Muscle of back (tissue), 13 donors: ENCODE results near the gene ACAA2. TPM values are rescaled to one million over a fixed set of nuclear protein-coding genes. Genes with fewer than 3 reads are reported as not detected.

Experiments used
- DNase-seq, 3 donors: peaks; one replicate each; pipeline versions ENCODE4 v3.0.0 to v3.0.0-alpha.2; 2013
- long read RNA-seq, 9 donors: transcript quantifications; one replicate each; lab custom pipeline, GENCODE V29; 2026
- polyA plus RNA-seq, 10 donors: library from polyadenylated mRNA; unstranded; fragments of 120-200 nt; gene quantifications; one replicate each; pipeline ENCODE4 v1.2.1, GENCODE V29; 2013; ENCODE audit not compliant: insufficient read length in 10 of 10

Gene ACAA2, protein sequence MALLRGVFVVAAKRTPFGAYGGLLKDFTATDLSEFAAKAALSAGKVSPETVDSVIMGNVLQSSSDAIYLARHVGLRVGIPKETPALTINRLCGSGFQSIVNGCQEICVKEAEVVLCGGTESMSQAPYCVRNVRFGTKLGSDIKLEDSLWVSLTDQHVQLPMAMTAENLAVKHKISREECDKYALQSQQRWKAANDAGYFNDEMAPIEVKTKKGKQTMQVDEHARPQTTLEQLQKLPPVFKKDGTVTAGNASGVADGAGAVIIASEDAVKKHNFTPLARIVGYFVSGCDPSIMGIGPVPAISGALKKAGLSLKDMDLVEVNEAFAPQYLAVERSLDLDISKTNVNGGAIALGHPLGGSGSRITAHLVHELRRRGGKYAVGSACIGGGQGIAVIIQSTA
- polyA plus RNA-seq: 10 to 100 TPM; 62.7 to 83.2 (median 77.2) TPM
- long read RNA-seq, donor 1, transcript ACAA2-201 (10 exons, 3,350 nt): major isoform, 24 of 61 reads
- long read RNA-seq, donor 1, partial matches to known transcripts: 35 of 61 reads
- long read RNA-seq, donor 1, other reads (novel, unspliced or antisense): 0 of 61 reads
- long read RNA-seq, donor 2, transcript ACAA2-201 (10 exons, 3,350 nt): major isoform, 14 of 50 reads
- long read RNA-seq, donor 2, partial matches to known transcripts: 32 of 50 reads
- long read RNA-seq, donor 2, other reads (novel, unspliced or antisense): 0 of 50 reads
- long read RNA-seq, donor 3, partial matches to known transcripts: 0 of 1 reads
- long read RNA-seq, donor 3, other reads (novel, unspliced or antisense): 0 of 1 reads
- long read RNA-seq, donor 4, transcript ACAA2-201 (10 exons, 3,350 nt): major isoform, 11 of 40 reads
- long read RNA-seq, donor 4, partial matches to known transcripts: 26 of 40 reads
- long read RNA-seq, donor 4, other reads (novel, unspliced or antisense): 0 of 40 reads
- long read RNA-seq, donor 5, transcript ACAA2-201 (10 exons, 3,350 nt): major isoform, 17 of 50 reads
- long read RNA-seq, donor 5, partial matches to known transcripts: 29 of 50 reads
- long read RNA-seq, donor 5, other reads (novel, unspliced or antisense): 0 of 50 reads
- long read RNA-seq, donor 6, transcript ACAA2-207 (2 exons, 1,850 nt): minor isoform, 5 of 96 reads
- long read RNA-seq, donor 6, transcript ACAA2-201 (10 exons, 3,350 nt): major isoform, 21 of 96 reads
- long read RNA-seq, donor 6, partial matches to known transcripts: 63 of 96 reads
- long read RNA-seq, donor 6, other reads (novel, unspliced or antisense): 5 of 96 reads
- long read RNA-seq, donor 7, transcript ACAA2-201 (10 exons, 3,350 nt): major isoform, 9 of 52 reads
- long read RNA-seq, donor 7, partial matches to known transcripts: 34 of 52 reads
- long read RNA-seq, donor 7, other reads (novel, unspliced or antisense): 5 of 52 reads
- long read RNA-seq, donor 8, partial matches to known transcripts: 36 of 40 reads
- long read RNA-seq, donor 8, other reads (novel, unspliced or antisense): 0 of 40 reads
- long read RNA-seq, donor 9, partial matches to known transcripts: 5 of 9 reads
- long read RNA-seq, donor 9, other reads (novel, unspliced or antisense): 0 of 9 reads

DNA sequence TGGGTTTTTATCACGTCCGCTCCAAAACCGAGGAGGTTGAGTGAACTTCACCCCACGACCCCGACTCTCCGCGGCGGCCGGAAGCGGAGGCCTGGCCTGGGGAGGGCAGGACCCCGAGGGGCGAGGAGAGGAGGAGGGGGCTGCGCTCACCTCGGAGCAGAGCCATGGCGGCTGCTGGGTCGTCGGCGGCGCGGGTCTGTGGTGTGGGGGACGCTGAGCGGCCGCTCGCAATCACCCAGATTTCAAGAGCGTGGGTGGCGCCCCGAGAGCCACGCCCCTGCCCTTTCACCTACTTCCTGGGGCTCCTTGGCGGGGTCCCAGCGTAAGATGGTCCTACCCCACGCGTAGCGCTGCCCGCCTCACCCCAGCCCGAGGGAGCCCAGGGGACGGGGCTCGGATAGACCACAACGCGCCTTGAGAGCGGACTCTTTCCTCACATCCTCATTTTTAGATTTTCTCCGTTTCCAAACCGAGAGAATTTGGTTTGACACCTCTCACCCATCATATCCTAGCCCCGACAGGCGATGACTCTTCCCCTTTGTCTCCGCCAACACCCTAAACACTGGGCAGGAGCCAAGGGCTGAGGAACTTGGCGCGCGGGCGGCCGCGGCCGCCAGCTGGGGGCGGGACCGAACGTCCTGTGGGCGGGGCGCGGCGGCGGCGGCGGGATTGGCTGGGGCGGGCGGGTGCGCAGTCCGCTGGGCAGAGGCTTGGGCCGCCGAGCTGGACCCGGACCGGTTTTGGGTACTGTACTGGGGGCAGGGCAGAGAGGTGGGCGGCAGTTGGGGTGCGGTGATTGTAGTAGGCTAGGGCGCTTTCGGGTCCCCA, at the start of gene ACAA2:
Gene ACAA2 (minus strand): TSS at position 215 of the 828 bp plus-strand sequence. CDS start 49 bp downstream, at position 166.
- DNase-seq: peak; percentile 91 to 94 (median 92)

DNA sequence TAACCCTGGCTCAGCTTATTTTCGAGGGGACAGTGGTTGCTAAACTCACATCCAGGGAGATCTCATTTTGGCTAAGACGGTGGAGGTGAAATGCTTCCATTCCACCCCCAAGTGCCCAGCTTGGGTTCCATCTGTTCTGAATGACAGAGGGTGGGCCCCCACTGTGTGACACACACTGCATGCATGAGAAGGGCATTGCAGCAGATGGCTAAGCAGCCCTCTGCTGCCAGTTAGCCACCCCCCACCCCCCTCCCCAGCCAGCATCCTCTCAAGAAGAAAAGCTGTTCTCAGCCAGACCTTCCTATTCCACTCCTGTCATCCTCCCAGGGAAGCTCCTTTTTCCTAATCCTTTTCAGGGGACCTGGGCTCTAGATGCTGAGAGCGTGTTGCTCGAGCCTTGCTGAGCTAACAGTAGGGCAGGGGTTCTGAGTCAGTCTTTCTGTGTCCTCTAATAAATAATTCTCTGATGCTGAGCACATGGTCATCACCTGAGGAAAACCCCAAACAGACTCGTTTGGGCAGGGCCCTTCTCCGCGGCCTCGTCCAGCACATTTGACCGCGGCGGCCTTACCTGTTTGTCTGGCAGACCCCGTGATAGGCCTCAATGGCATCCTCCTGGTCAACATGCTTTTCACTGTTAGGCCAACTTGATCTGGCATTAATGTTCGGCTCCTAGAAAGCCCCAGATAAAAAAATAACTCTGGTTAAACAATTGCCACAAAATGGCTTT, 49.5 kb upstream of the ACAA2 start:
- no peak for DNase-seq

DNA sequence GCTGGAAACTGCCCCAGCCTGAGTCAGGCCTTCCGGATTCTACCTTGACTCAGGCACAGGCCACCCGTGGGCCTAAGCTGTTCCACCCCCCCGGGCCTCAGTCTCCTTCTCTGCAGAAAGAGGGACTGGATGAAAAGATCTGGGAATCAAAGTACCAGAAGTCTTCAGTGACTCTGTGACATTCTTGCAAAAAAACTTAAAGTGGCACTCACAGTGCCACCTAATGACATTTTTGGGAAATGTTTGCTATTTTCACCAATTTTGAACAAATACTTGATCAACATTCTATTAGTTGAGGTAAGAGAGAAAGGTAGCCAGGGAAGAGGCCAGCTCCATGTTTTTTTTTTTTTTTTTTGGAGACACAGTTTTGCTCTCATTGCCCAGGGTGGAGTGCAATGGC, 48.3 kb upstream of the ACAA2 start:
- peak in 1 of 3 donors; percentile 22 for DNase-seq

DNA sequence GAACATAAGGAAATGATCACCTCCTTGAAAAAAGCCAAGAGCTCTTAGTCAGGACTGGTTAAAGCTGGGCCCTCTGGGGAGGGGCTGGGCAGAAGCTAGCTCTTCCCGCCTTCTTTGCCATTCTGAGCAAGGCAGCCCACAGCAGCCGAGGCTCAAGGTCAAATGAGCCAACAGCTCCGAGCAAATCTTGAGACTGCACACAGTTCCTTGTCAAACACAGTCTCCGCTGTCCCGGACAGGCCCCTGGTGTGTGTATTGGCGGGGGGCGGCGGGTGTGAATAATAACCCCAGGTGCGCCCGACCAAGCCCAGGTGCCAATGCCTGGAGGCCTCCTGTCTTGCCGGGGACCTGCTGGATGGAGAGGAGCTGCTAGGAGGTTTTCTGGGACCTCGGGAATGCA, 46.4 kb upstream of the ACAA2 start:
- DNase-seq: no peak

DNA sequence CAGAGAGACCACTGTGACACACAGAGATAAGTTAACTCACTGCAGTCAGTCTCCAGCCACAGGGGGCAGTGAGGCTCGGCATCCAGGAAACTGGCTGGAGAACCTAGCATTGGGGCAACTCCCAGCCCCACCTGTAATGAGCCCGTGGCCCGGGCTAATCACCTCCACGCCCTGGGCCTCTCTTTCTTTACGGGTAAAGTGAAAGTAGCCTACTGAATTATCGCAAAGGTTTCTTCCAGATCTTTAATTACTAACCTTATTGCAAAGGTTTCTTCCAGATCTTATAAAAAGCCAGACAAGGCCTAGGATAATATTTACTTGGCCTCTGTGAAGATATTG, 45.7 kb upstream of the ACAA2 start:
- DNase-seq: no peak

DNA sequence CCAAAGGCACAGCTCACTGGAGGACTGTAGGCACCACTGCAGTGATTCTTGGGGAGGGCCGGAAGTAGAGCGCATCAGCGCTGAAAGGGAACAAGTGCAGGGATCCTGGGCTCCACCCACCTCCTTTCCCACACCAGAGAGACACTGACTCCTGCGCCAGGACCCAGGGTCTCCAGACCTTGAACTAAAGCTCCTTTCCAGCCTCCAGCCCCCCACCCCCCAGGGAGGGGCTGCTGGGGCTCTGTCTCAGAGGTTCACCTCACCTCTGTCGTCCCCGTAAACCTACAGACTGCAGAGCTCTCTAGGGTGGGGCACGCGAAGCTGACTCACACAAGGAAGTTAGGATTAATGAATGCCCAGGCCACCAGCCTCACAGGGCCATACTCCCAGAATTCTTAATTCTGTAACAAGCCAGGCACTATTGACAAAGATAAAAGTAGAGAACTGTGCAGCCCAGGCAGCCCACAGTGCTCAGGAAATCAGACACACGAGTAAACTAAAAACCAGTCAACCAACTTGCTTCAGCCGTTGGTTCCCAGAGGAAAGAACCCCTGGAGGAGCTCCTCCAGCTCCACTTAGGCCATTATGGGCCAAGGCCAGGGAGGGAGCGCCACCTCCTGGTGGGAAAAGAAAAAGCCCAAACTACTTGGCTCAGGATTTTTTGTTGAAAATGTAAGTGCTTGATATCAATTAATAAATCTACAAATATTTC, 45.1 kb upstream of the ACAA2 start:
- DNase-seq: peak; percentile 42 to 73 (median 65)

DNA sequence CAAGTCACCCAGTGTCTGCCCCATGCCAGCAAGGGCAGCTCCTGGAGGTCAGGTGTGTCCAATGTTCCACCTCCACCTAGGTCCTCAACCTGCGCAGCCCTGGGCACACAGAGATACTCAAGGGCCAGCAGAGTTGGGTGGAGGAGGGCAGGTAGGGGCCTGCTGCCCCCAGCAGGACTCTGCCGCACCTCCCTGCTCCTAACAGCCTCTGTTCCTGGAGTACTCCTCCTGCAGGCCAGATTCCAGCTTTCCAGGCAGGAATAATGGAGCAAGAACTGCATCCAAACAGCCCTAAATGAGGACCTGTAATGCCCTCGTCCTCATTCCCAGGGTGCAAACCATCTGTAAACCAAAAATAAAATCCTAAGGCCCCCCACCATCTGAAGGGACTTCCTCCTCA, 44.4 kb upstream of the ACAA2 start:
- DNase-seq: no peak

DNA sequence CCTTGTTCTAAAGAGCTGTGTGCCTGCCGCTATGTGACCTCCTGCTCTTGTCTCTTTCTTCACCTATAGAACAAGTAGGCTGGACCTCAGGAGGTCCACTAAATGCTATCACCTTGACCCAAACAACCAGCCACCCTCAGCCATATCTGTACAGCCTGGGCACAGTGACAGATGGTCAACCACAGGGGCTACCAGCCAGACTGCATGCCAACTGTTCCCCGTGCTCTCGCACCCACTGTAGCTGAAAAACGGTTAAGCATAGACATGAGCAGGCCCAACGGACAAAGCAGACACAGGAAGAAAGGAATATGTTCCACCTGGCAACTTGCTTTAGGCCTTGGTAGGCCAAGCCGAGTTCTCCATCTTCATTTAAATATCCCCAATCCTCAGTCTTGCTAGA, 43.2 kb upstream of the ACAA2 start:
- DNase-seq: no peak

DNA sequence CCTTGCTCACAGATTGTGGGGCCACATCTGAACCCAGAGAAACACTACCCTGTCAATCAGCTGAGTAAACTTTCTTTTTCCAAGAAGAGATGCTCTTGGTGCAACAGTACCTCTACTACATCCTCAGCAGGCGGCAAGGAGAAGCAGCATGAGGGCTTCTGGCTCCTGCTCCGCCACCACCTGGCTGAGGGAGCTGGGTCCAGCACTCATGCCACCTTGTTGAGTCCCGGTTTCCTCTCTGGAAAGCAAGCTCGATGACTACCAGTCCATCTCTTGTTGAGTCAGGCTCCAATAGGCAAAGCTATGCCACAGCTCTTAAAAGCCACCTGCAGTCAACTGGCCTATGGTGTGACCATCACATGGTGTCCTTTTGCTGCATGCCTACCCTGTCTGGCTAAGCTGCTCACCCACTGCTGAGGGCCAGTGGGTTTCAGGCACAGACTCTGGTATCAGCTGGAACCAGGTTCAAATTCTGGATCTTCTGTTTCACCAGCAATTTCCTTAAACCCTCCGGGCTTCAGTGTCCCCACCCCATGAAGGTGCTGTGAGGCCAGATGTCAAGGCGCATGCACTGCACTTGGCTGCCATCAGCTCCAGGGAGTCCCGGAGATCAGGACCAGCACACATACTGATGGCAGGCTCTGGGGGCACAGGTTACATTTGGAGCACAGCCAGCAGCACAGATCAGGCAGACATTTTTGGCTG, 42.5 kb upstream of the ACAA2 start:
- no peak for DNase-seq

DNA sequence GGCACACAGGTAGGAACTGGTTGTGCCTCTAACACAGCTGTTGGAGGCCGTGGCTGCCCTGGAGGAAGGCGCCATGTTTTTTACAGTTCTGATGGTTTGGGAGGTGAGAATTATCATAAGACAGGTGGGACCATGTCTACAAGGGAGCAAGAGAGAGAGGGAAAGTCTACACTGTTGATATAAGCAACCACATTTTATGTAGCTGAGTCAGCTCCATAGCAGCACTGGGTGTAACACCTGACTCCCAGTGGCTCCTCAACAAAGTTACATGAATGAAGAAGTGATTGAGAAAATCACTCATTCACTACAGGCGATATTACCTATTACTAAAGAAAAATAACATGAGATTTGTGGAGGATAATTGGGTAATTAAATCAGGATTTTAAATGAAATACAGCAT, 41.3 kb upstream of the ACAA2 start:
- no peak for DNase-seq

DNA sequence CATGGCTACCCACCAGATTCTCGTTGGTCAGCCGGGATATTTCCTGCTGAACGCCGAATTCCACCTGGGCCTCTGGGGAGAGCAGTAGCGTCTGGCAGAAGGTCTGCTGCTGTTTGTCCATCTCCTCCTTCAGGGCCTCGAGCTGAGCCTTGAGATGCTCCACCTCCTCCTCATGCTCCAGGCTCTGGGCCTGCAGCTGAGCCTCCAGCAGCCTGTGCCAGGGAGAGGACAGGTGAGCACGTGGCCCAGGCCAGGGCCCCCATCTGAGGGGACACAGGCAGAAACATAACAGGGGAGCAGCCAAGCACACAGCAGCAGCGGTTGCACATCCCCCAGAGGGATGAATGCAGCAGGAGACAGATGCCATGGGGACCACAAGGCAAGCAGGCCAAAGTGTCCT, 40.1 kb upstream of the ACAA2 start:
- DNase-seq: no peak

DNA sequence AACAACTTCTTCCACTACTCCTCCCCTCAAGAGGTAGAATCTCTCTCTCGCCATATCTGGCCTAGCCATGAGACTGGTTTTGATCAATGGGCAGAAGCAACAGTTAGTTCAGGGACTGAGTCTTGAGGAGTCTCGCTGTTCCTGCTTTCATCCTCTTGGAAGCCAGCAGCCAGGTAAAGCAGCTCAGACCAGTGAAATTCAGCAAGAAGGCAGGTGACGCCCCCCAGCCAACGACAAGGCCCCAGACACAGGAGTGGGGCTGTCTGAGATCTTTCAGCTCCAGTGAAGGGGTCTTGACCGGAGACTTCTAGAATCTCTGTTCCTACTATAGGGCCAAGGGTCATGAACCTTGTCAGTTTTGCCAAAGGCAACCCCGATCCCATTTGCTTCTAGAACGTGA, 39.7 kb upstream of the ACAA2 start:
- DNase-seq: no peak

DNA sequence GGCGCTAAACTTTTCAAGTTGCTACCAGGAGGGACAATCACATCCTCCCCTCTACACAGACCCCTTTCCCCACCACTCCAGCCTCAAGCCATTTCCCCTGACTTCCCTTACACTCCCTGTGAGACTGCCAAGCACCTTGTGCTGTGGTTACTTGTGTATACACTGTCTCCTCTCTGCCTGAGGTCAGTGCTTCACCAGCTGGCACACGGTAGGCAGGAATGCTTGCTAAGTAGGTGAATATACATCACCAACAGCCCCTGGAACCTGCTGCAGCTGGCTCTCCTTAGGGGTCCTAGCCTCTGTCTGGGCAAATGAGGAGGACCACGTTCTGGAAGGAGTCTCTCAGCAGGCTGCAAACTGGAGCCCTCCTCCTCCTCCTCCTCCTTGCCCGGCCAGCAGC, 38.3 kb upstream of the ACAA2 start:
- no peak for DNase-seq

DNA sequence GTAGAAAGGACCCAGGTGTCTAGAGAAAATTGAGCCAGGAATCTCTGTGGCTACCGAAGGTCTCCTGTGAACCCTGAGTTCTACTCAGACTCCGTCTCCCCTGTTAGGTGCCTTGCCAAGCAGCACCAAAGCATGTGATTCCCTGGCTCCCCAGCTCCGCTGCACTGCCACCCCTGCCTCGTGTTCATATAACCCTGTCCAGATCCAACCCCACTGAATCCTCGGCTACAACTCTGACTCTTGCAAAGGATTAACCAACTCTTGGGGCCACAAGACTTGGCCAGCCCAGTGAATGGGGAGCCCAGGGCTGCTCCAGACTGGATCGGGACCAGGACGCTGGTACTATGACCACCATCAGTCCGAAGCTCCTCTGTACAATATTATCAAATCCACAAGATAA, 37.3 kb upstream of the ACAA2 start:
- no peak for DNase-seq

DNA sequence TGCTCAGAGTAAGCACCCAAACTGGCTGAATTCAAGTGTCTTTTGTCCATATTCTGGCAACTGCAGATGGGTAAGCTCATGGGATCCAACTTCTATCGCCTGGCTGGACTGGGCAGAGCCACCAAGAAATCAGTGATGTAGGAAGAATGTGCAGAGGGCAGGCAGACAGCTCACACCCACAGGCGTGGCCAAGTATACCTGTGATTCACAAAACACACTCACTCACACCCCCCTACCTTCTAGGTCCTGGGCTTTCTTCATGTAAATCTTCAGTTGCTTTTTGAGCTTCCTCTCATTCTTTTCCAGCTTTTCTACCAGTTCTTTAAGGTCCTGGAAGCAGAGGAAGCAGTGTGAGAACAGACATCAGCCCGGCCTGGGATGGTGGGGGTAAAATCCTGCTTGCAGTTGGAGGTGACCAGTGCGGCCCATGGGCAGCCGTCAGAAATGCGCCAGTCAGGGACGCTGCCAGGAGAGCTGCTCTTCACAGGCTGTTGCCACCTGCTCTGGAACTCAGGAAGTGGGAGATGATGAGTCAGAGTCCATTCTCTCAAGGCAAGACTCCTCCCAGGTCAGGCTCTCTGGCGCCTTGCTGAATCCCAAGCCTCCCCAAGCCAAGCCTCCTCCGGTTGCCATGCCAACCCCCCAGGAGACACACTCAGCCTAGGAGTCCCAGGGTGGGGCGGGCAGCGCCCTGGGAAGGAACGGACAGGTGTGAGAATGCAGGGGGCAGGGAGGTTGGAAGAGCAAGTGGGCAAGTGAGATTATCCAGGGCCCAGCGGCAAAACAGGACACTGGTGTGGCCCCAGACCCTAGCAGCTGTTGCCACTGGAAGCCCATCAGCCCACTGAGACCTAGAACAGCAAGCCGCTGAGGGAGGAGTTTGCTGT, 36.2 kb upstream of the ACAA2 start:
- peak in 2 of 3 donors; percentile 22 to 40 for DNase-seq

DNA sequence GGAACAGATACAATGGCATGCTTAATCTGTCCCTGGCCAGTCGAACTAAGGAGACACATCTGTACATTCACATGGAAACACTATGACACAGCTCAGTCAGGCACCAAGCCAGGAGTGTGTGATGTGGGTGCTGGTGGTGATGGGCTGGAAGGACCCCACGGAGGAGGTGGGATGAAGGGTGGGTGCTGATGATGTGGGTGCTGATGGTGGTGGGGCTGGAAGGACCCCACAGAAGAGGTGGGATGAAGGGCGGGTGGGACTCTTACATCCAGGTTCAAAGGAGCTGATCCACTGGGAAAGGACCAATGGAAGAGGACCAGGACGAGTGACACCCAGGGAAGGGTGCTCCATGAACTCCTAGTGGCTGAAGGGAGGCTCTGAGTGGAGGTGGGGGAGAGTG, 34.8 kb upstream of the ACAA2 start:
- no peak for DNase-seq

DNA sequence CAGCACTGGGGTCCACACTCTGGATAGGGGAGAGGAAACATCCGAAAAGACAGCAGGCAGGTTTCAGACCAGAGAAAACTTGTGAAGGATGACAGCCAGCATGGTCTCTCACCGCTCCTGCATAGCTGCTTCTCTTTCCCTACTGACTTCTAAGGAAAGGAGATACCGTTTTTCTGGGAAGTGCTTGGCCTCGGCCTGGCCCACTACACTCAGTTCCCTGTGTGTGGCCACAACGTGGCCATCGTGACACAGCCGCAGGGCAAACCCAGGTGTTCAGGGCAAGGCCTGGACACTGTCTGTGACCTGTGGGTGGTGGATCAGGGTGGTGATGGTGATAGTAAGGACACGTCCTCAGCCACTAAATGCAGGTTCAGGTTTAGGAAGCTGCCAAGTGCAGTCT, 34.2 kb upstream of the ACAA2 start:
- no peak for DNase-seq
